Amniotic stem cell (primary cell): ENCODE measurements around the gene LHX2.

Source experiments
- DNase-seq: peaks from one replicate; lab custom pipeline; 2025; lab: John Stamatoyannopoulos, UW

Gene LHX2

DNA sequence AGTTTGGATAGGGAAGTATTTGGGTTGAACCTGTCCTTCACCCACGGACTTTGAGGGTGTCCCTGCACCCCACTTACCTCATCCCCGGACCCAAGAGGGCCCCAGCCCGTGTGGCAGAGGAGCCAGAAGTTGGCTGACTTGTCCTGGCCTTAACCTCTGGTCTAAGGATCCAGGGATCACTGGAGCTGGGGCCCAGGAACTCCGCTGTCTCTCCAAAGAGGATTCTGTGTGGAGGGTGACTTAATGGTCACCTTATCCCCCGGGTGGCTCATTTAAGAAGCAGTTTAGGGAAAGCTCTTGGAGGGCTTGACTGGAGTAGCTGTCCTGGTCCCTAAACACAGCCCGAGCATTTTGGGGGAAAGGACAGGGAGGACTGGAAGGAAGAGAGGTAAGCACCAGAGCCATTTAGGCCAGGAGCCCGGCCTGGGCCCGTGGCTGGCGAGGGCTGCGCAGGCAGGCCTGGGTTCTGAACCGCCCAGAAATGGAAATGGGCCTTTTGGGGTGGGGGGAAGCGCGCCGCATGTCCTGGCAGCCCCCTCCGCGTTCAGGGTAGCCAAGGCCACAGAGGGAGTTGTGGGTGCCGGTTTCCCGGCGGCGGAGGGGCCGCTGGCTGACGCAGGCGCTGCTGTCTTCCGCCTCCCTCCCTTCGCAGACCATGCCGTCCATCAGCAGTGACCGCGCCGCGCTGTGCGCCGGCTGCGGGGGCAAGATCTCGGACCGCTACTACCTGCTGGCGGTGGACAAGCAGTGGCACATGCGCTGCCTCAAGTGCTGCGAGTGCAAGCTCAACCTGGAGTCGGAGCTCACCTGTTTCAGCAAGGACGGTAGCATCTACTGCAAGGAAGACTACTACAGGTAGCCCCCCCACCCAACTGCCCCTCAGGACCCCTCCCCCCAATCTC, 2.0 kb downstream of the LHX2 start:
- DNase-seq, result no peak

DNA sequence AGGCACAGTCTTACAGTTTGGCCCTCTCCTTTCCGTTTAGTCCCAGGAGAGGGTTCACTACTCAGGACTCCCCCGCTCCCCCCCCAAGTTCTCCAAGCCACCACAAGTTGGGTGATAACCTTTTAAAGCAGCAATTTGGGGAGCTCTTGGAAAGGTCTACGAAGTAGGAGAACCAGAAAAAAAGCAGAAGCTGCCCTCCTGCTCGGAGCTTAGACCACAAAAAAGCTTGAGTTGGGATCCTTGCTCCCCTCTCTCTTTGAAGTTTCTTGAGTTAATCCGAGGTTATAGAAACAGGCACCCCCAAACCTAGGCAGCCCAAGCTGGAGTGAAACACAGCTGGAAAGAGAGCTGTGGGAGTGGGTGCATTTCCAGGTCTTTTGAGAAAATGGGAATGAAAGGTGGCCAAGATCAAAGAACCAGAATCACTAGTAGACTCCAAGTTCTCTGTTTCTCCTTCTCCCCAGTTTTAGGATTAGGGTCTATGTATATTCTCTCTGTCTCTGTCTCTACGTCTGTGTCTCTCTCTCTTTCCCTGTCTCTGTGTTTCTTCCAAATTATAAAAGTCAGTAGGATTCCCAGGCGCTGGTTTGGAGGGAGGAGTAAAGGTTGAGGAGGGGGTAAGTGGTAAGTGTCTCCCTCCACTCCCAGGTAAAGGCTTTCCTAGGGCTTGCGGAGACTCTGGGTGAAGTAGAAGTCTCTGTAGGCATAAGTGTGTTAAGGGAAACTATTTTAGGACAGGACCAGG, 2.8 kb downstream of the LHX2 start:
- DNase-seq, result no peak

DNA sequence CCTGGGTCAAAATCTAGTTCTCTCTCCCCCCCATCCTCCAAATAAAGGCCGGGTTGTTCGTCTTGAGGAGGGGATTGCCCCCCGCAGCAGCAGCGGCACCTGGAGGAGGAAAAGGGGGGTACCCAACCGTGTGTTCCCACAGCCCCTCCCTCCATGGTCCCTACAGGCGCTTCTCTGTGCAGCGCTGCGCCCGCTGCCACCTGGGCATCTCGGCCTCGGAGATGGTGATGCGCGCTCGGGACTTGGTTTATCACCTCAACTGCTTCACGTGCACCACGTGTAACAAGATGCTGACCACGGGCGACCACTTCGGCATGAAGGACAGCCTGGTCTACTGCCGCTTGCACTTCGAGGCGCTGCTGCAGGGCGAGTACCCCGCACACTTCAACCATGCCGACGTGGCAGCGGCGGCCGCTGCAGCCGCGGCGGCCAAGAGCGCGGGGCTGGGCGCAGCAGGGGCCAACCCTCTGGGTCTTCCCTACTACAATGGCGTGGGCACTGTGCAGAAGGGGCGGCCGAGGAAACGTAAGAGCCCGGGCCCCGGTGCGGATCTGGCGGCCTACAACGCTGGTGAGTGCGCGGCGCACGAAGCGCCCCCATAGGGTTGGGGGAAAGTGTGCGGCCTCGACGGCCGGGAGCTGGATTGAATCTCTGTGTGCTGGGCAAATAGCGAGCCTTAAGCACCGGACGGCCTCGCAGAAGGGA, 3.5 kb downstream of the LHX2 start:
- DNase-seq, result no peak

DNA sequence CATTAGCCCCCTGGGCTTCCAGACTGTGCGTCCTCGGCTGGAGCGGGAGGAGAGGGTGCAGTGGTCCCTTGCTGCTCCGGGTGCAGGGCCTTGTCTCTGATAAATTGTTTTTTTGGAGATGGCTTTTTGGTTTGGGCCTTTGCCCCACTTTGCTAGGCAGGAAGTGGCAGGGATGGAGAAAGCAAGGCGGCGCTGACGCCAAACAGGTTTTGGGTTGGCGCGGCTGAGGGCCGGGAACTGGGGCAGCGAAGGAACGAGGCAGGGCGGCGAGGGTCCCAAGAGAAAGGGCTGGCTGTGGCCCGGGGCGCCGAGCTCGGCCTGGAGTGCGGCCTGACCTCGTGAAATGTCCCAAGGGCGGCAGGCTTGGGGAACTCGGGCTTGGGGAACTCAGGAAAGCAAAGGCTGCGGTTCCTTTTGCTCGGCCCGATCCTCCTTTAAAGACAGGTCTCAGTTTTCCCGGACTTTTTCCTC, 4.1 kb downstream of the LHX2 start:
- DNase-seq, result no peak

DNA sequence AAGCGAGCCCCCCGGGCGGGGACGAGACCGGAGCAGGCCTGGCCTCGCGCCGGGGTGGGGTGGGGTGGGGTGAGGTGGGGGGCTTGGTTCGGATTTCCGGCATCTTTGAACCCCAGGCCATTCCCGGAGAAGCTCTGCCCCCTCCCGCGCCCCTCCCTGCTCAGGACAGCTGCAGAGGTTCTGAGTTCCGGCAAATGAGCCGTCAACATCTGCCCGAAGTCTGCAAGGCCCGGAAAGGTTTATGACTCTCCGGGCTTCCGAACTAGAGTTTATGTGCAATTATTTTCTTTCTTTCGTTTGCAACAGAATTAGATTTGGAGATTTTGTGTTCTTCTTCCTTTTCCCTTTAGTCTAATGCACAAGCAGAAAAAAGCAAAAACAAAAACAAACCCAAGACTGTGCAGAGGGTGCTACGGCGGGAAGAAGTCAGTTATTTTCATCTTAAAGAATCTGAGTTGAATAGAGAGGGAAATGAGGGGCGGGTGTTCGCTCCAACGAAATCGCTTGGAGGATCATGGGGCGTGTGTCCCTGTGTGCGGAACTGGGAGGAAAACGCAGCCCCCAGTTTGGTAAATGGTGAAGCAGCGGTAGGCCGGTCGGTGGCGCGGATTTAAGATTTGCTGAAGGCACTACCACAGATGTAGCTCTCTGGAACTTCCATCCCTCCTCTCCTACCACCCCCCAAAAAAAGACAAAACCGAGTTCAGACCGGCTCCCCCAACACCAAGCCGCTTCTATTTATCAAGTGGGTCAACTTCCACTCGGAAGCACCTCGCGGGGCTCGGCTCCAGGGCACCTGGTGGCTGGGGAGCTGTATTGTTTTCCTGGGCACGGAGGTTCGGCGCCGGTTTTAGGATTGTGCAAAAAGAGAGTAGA, 4.8 kb downstream of the LHX2 start:
- no peak for DNase-seq

DNA sequence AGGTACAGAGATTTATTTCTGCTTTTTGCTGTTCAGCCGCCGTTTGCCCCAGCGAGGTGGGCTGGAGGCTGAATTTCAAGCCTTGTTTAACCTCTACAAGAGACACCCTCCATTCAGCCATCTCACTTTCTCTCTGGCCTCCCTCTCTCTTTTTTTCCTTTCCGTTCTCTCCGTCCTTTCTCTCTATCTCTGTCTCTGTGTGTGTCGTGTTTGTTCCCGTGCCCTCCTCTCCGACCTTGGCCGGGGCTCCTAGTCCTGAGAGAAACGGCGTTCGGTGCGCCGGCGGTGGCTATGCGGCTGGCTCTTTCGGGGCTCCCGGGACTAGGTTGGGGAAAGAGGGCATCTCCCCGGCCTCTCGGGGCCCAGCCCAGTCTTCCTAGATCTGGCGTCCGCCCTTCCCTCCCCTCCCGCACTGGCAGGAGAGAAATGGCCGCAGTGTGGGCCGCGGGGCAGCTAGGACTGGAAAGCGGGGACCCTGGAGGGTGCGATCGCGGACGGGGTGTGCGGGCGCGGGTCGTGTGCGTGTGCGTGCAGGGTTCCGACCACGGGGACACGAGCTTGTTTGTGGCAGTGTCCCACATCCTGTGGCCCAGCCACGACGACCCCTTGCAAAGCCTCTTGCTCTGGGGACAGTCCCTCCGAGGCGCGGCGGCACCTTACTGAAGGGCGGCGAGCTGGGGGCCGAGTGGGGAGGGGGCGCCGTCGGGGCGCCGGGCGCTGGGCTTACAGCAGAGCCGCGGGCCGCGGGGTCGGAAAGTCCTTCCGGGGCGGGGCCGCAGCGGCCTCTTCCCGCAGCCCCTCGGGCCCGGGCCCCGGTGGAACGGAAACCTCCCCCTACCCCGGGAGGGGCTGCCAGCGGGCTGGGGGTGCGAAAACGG, 5.7 kb downstream of the LHX2 start:
- no peak for DNase-seq

DNA sequence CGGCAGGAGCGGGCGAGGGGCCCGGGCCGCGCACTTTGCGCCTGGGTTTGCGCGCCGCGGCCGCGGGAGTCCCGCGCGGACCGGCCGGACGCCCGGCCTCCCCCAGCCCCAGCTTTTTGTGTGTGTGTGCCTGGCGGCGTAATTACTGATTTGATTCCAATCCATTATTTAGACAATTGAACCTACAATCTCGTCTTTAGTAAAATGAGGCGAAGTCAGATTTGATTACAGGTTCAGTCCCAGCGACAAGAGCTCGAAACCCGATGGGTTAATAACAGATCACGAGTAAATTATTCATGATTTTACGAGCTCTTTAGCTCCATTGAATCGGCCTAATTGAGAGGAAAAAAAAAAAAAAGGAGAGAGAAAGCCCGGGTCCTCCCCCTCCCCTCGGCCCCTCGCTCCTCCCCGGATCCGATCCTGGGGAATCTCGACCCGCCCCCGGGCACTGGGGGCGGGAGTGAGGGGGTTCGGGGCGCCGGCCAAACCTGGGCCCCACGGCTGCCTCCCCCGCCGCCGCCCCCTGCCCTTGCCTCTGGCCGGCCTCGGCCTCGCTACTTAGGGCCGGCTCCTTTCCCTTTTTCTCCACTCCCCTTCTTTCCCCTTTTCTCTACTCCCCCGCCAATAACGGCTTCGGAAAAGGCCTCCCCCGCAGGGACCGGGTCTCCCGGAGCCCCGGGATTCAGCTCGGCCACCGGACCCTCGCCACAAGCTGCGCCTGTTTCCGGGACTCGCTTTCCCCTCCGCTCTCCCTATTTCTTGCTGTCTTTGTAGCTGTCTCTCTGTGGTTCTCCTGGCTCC, 6.6 kb downstream of the LHX2 start:
- no peak for DNase-seq

DNA sequence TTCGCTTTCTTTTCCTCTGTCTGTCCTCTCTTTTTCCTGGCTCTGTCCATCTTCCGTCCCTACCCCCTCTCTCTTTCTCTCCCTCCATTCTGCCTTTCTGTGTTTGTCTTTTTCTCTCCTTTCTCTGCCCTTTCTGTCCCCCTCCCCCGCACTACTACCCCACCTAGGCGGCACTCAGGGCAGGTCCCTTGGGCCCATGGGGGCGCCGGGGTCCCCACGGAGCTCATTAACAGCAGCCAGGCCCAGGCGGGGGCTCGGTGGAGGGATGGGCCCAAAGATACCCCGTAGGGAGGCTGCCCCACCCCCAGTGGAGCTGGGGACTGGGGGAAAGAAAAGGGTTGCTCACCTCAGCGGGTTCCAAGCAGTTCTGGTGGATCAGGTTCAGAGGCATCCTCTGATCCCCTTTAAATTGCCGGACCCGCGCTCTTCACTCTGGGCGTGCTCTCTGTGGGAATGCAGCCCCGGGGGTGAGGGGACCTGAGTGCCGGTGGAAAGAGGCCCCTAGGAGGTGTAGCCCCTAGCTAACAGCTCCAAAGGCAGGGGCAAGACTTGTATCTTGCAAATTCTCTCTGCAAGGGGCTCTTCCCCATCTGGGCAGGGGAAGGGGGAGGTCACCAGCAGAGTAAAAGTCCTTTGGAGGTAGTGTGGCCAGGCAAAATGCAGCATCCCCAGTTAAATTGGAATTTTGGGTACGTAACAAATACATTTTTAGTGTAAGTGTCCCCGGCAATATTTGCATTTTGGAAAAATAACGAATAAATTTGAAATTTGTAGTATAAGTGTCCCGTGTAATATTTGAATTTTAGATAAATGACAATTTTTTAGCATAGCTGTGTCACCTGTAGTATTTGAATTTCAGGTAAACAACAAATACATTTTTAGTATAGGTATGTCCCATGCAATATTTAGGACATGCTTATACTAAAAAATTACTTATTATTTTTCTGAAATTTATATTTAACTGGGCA, 7.4 kb downstream of the LHX2 start:
- DNase-seq, result no peak

DNA sequence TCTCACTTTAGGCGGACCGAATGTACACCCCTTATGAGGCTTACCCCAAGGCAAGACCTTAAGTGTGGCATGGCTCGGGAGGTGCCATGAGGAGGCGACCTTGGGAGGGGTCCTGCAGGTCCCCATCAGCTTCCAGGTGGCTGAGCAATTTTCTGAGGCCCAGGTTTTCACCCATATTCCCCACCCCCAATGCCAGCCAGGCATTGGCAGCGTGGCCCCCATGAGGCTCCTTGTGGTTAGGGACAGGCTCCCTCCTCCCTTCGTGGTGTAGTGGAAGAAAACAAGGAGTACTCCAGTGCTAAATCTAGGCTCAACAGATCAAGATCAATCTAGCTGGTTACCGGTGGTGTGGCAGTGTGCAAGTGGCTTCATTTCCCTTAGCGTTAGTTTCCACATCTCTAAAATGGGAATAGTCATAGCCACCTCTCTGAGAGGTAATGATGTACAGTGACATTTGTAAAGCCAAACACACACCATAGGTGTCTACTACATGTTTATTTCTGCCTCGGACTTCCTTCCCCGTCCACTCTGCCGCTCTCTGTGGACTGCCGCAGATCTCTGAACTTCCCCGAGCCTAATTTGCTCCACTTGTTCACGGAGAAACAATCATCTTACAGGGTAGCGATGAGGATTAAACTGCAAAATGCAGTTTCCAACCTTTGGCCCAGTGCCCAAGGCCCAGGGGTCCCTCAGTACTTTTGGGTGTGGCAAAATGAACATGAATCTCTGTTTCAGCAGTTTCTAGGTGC, 8.4 kb downstream of the LHX2 start:
- DNase-seq, result no peak

DNA sequence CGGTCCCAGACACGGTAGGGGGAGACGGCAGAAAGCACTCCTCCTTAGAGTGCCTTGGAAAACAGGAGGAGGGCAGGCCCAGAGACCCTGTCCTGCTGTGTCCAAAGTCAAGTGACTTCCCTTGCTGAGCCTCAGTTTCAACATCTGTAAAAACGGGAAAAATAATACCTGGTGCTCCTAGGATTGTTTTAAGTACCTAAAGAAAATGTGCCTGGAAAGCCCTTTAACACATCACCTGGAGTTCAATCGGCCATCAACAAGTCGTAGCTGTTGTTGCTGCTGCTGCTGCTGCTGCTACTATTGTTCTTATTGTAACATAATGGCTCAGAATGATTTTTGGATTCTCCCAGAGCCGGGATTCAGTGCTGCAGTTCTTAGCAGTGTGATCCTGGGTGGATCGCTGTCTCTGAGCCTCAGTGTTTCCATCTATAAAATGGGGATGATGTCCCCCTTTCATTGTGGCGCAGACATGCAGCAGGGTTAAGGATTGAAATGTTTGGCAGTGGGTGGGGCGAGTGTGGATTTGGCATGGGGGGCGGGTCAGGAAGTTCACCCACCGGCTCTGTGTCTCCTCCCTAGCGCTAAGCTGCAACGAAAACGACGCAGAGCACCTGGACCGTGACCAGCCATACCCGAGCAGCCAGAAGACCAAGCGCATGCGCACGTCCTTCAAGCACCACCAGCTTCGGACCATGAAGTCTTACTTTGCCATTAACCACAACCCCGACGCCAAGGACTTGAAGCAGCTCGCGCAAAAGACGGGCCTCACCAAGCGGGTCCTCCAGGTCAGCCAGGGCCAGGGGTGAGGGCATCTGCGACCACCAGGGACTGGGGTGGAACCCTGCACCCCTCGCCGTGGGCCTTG, 9.2 kb downstream of the LHX2 start:
- no peak for DNase-seq

DNA sequence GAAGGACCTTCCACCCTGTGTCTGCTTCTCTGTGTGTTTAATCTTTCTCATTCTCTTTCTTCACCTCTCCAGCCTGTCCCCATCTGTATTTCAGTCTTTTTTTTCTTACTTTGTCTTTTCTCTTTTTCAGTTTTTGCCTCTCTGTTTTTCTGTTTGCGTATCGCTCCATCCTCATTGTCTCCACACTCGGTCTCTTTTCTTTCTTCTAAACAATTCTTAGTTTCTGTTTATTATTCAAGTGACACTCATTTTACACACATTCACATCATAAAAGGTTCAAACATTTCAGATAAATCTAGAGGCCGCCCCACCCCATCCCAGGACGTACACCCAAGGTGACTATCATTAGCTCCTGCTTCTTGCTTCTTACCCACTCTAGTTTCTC, 9.8 kb downstream of the LHX2 start:
- DNase-seq, result no peak

DNA sequence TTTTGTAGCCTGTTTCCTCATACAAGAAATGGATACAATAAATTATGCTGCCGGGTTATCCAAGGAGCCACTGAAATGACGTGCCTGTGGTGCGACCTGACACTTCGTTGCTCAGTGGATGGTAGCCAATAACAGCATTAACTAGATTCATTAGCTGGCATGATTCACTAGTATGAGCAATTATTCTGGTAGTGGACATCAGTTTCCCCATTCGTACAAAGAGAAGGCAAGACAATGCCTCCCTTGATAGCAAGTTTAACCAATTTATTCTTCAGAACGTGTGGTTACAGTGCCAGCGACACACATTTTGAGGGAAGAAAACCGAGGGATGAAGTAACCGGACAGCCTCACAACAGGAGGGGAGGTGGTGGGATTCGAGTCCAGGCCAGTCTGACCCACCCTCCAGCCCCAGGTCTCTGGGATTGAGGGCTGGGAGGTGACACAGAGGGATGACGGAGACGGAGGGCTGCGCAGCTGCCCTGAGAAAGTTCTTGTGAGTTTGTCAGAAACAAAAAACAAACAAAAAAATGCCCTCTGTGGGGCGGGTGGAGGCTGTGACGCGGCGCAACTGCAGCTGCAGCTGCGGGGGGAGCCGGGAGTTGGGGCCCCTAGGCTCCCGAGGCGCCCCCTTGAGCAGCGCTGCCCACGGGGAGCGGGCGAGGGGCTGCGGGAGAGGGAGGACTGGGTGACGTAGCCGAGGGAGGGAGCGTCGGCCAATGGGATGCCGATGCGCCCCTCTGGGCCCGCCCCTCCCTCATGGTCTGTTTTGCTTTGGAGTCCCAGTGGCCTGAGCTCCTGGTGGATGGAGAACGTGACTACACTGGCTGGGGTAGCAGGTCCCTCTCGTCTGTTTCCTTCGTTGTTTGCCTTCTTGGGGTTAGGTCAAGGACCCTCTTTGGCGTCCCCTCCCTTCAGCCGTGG, 10.9 kb downstream of the LHX2 start:
- no peak for DNase-seq

DNA sequence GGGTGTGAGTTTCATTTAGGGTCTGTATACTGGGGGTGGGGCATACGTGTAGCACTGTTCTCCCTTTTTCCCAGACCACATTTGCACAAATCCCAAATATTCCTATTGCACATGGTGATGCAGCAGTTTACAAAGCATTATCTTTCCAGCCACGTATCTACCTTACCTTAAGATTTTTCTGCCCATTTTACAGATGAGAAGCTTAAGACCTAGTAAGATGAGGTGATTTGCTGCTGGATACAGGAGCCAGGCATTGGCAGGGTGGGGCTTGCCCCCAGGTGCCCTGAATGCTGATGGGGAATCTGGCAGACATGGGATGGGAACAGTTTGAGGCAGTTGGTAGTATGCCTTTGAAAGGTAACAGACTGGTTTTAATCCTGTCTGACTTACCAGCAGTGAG, 12.5 kb downstream of the LHX2 start:
- no peak for DNase-seq

DNA sequence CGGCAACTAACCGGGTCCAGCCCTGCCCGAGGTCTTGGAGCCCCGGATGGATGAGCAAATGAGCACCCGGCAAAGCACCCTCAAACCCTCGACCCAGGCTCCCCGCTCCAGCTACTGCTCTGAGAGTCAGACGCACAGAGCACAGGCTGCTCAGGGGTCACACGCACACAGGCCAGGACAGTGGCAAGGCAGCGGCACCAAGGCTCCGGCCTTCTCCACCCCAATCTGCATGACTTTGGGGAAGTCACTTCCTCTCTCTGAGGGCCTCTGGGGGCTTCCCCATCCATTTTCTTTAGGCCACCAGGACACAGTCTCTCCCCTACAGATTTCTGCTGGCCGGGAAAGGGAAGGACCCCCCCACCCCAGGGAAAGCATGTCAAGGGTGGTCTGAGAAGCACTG, 18.0 kb downstream of the LHX2 start:
- DNase-seq, result no peak

DNA sequence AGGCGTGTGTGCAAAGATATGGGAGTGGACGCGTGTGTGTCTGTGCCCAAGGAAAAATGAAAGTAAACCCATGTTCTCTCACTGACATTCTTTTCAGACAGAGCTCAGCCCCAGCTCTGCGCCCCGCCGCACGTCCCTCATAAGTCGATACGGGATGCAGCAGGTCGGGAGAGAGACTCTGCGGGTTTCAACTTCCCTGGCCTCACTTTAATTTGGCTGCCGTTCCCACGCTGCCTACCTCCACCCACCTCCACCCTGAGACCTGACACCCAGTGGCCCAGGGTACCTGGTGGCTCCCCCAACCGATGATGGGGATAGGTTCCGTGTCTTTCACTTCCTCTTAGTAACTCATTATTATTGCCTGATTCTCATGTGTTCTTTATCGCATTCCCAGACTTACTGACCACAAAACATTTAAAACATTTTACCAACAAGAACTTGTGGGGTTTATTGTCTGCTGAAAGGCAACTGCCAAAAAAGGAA, 19.4 kb downstream of the LHX2 start:
- no peak for DNase-seq

DNA sequence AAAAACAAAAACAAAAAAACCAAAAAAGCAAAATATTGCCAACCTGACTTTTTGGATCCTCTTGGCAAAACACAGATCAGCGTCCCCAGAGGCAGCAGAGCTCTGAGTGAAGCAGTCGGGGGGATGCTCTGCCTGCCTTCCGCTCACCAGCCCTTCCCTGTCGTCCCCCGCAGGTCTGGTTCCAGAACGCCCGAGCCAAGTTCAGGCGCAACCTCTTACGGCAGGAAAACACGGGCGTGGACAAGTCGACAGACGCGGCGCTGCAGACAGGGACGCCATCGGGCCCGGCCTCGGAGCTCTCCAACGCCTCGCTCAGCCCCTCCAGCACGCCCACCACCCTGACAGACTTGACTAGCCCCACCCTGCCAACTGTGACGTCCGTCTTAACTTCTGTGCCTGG, 20.7 kb downstream of the LHX2 start:
- DNase-seq, result no peak
